H9 (cell line): ENCODE results near the gene AKR1E2. TPM values are rescaled to one million over a fixed set of nuclear protein-coding genes. Genes with fewer than 3 reads are reported as not detected.

ENCODE experiments used
- DNase-seq: peaks from one replicate; pipeline ENCODE4 v3.0.0-alpha.2; 2017
- H2AFZ ChIP-seq: one replicate; pipeline ENCODE4 v1.6.1; 2013; ENCODE audit warnings: mild to moderate bottlenecking, low read length, control low read depth, moderate library complexity
- H2AK5ac ChIP-seq: 2 replicates; pipeline ENCODE4 v1.6.1; 2013; ENCODE audit warnings: low read length, control low read depth, mixed read lengths; ENCODE audit not compliant: insufficient read length
- H2BK120ac ChIP-seq: one replicate; pipeline ENCODE4 v1.6.1; 2013; ENCODE audit warnings: low read depth, mild to moderate bottlenecking, low read length, control low read depth, inconsistent platforms; ENCODE audit not compliant: poor library complexity, severe bottlenecking
- H2BK12ac ChIP-seq: 2 replicates; pipeline ENCODE4 v1.6.1; 2013; ENCODE audit warnings: low read length, control low read depth, mixed read lengths, low read depth; ENCODE audit not compliant: insufficient read length
- H2BK15ac ChIP-seq: 2 replicates; pipeline ENCODE4 v1.6.1; 2013; ENCODE audit warnings: low read depth, low read length, control low read depth
- H2BK20ac ChIP-seq: one replicate; pipeline ENCODE4 v1.6.1; 2013; ENCODE audit warnings: low read depth, mild to moderate bottlenecking, low read length, control low read depth, inconsistent platforms; ENCODE audit not compliant: poor library complexity, severe bottlenecking
- H2BK5ac ChIP-seq: 2 replicates; pipeline ENCODE4 v1.6.1; 2013; ENCODE audit warnings: low read length, control low read depth, mixed read lengths; ENCODE audit not compliant: insufficient read length
- H3K14ac ChIP-seq: 2 replicates; pipeline ENCODE4 v1.6.1; 2013; ENCODE audit warnings: low read length, control low read depth; ENCODE audit not compliant: insufficient read depth
- H3K18ac ChIP-seq: 2 replicates; pipeline ENCODE4 v1.6.1; 2013; ENCODE audit warnings: low read depth, mild to moderate bottlenecking, mixed read lengths, low read length, control low read depth; ENCODE audit not compliant: insufficient read length
- H3K23ac ChIP-seq: 2 replicates; pipeline ENCODE4 v1.6.1; 2013; ENCODE audit warnings: low read length, control low read depth, mixed read lengths, low read depth; ENCODE audit not compliant: insufficient read length
- H3K23me2 ChIP-seq: 2 replicates; pipeline ENCODE4 v1.6.1; 2013; ENCODE audit warnings: low read depth, mild to moderate bottlenecking, mixed read lengths, low read length, control low read depth; ENCODE audit not compliant: insufficient read length, poor library complexity, severe bottlenecking
- H3K27ac ChIP-seq: 2 replicates; pipeline ENCODE4 v1.5.1; 2013; ENCODE audit warnings: low read length, control low read depth, mixed read lengths, low read depth; ENCODE audit not compliant: insufficient read length
- H3K27me3 ChIP-seq: 2 replicates; pipeline ENCODE4 v1.6.1; 2013; ENCODE audit warnings: low read length, control low read depth, inconsistent platforms; ENCODE audit not compliant: insufficient read depth
- H3K4ac ChIP-seq: 2 replicates; pipeline ENCODE4 v1.6.1; 2013; ENCODE audit warnings: low read depth, mild to moderate bottlenecking, control low read depth, inconsistent platforms, low read length, moderate library complexity
- H3K4me1 ChIP-seq: 2 replicates; pipeline ENCODE4 v1.6.1; 2013; ENCODE audit warnings: low read length, control low read depth, inconsistent platforms; ENCODE audit not compliant: insufficient read depth
- H3K4me2 ChIP-seq: 2 replicates; pipeline ENCODE4 v1.6.1; 2013; ENCODE audit warnings: low read length, control low read depth, mixed read lengths; ENCODE audit not compliant: insufficient read length, insufficient read depth
- H3K56ac ChIP-seq: 2 replicates; pipeline ENCODE4 v1.6.1; 2013; ENCODE audit warnings: low read depth, mild to moderate bottlenecking, mixed read lengths, low read length, control low read depth; ENCODE audit not compliant: insufficient read length
- H3K79me1 ChIP-seq: 2 replicates; pipeline ENCODE4 v1.6.1; 2013; ENCODE audit warnings: low read depth, mild to moderate bottlenecking, moderate library complexity, low read length, control low read depth, inconsistent platforms; ENCODE audit not compliant: insufficient read depth, poor library complexity, severe bottlenecking
- H3K79me2 ChIP-seq: 2 replicates; pipeline ENCODE4 v1.6.1; 2013; ENCODE audit warnings: low read length, control low read depth, inconsistent platforms; ENCODE audit not compliant: insufficient read depth
- H3K9ac ChIP-seq: 2 replicates; pipeline ENCODE4 v1.6.1; 2013; ENCODE audit warnings: low read length, control low read depth, mixed read lengths; ENCODE audit not compliant: insufficient read length; ENCODE audit errors: extremely low read depth
- H3K9me3 ChIP-seq: one replicate; pipeline ENCODE4 v1.6.1; 2013; ENCODE audit warnings: low read depth, low read length, inconsistent platforms; ENCODE audit not compliant: control insufficient read depth
- H3T11ph ChIP-seq: one replicate; pipeline ENCODE4 v1.6.1; 2013; ENCODE audit warnings: mild to moderate bottlenecking, low read length, control low read depth, inconsistent platforms
- H4K20me1 ChIP-seq: one replicate; pipeline ENCODE4 v1.6.1; 2013; ENCODE audit not compliant: control insufficient read depth, insufficient read length, insufficient read depth
- H4K5ac ChIP-seq: 2 replicates; pipeline ENCODE4 v1.6.1; 2013; ENCODE audit warnings: low read depth, mild to moderate bottlenecking, mixed read lengths, low read length, control low read depth; ENCODE audit not compliant: insufficient read length
- H4K8ac ChIP-seq: replicated peaks from 2 replicates; pipeline ENCODE4 v1.6.1; 2013; ENCODE audit warnings: low read length, control low read depth, mixed read lengths, low read depth; ENCODE audit not compliant: insufficient read length
- H4K91ac ChIP-seq: 2 replicates; pipeline ENCODE4 v1.6.1; 2013; ENCODE audit warnings: low read depth, mild to moderate bottlenecking, moderate library complexity, mixed read lengths, low read length, control low read depth; ENCODE audit not compliant: insufficient read length
- H3K27ac Mint-ChIP-seq, 3 experiments: 2 replicates in 2 of 3; 3 replicates in 1 of 3; pipeline ENCODE4 v1.8.0; 2020 to 2021; ENCODE audit warnings: mixed read lengths in 3 of 3, mild to moderate bottlenecking in 1 of 3, moderate library complexity in 1 of 3
- H3K27me3 Mint-ChIP-seq: 2 replicates; pipeline ENCODE4 v1.8.0; 2021; ENCODE audit warnings: low read depth, mild to moderate bottlenecking, moderate library complexity, mixed read lengths
- H3K36me3 Mint-ChIP-seq, 3 experiments: 2 replicates in 2 of 3; 3 replicates in 1 of 3; pipeline ENCODE4 v1.8.0; 2020 to 2021; ENCODE audit warnings: low read depth in 3 of 3, mixed read lengths in 3 of 3; ENCODE audit not compliant: insufficient read depth in 1 of 3
- H3K4me1 Mint-ChIP-seq, 2 experiments: 2 replicates each; pipeline ENCODE4 v1.8.0; 2020; ENCODE audit warnings: mixed read lengths in 2 of 2
- H3K4me3 Mint-ChIP-seq, 2 experiments: 2 replicates in 1 of 2; 3 replicates in 1 of 2; pipeline ENCODE4 v1.8.0; 2020 to 2021; ENCODE audit warnings: mild to moderate bottlenecking in 2 of 2, mixed read lengths in 2 of 2, moderate library complexity in 1 of 2
- H3K9me3 Mint-ChIP-seq, 2 experiments: 2 replicates in 1 of 2; 3 replicates in 1 of 2; pipeline ENCODE4 v1.8.0; 2020; ENCODE audit warnings: mild to moderate bottlenecking in 2 of 2, mixed read lengths in 2 of 2, moderate library complexity in 1 of 2
- WGBS: extraction: QIAGEN DNeasy Blood & Tissue Kit; methylation state at CpG from one replicate; pipeline ENCODE4 v1.1.7; 2013; ENCODE audit warnings: missing lambda C conversion rate, low lambda C conversion rate, mixed read lengths; ENCODE audit not compliant: insufficient read length; ENCODE audit errors: extremely low coverage; 5-methylcytosine and 5-hydroxymethylcytosine counted together
- total RNA-seq: library from RNA; stranded (reverse); gene quantifications from 2 replicates; pipeline ENCODE4 v1.2.1, GENCODE V29; 2021
- TF ChIP-seq, protein P1 (sequence below): fragments of 200-600 bp; sonication (generic); conservative IDR thresholded peaks from 3 replicates; pipeline ENCODE4 v1.8.0; 2021; ENCODE audit warnings: antibody characterized with exemption, mild to moderate bottlenecking

Gene AKR1E2
- total RNA-seq, 1 experiment from 2014 or later: 2.2 TPM

GRCh38 chr10:4844864-4845263 lies 18.9 kb downstream of the AKR1E2 start:
- no peak overlapping the region for H3T11ph ChIP-seq
- H3K4me1 Mint-ChIP-seq: peaks cover 4 to 5% of the 10 kb centered on the region in 2 experiments
- no peak overlapping the region for H2BK15ac ChIP-seq
- H2BK120ac ChIP-seq: no peak overlapping the region
- H2AFZ ChIP-seq: no peak overlapping the region
- H3K9ac ChIP-seq: no peak overlapping the region
- no peak overlapping the region for H3K4me3 Mint-ChIP-seq
- no peaks in the 10 kb centered on the region for H3K27me3 ChIP-seq
- H3K56ac ChIP-seq: no peak overlapping the region
- no peak overlapping the region for H4K91ac ChIP-seq
- no CpG with 5 or more reads among the region's 25 CpGs for WGBS
- H3K23ac ChIP-seq: no peak overlapping the region
- H3K79me2 ChIP-seq: no peaks in the 10 kb centered on the region
- no peak overlapping the region for H3K27ac Mint-ChIP-seq
- H3K27me3 Mint-ChIP-seq: peaks cover 1% of the 10 kb centered on the region
- H3K36me3 Mint-ChIP-seq: peaks cover 9 to 20% (median 18%) of the 10 kb centered on the region in 3 experiments
- H3K4me1 ChIP-seq: no peaks in the 10 kb centered on the region
- H3K14ac ChIP-seq: no peak overlapping the region
- H4K20me1 ChIP-seq: no peaks in the 10 kb centered on the region
- no peak overlapping the region for H3K4ac ChIP-seq
- TF ChIP-seq, protein P1, sequence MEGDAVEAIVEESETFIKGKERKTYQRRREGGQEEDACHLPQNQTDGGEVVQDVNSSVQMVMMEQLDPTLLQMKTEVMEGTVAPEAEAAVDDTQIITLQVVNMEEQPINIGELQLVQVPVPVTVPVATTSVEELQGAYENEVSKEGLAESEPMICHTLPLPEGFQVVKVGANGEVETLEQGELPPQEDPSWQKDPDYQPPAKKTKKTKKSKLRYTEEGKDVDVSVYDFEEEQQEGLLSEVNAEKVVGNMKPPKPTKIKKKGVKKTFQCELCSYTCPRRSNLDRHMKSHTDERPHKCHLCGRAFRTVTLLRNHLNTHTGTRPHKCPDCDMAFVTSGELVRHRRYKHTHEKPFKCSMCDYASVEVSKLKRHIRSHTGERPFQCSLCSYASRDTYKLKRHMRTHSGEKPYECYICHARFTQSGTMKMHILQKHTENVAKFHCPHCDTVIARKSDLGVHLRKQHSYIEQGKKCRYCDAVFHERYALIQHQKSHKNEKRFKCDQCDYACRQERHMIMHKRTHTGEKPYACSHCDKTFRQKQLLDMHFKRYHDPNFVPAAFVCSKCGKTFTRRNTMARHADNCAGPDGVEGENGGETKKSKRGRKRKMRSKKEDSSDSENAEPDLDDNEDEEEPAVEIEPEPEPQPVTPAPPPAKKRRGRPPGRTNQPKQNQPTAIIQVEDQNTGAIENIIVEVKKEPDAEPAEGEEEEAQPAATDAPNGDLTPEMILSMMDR: no peak
- H2BK20ac ChIP-seq: no peak overlapping the region
- no peak overlapping the region for H2AK5ac ChIP-seq
- H3K4me2 ChIP-seq: no peak overlapping the region
- no peak for DNase-seq
- no peaks in the 10 kb centered on the region for H3K79me1 ChIP-seq
- H2BK12ac ChIP-seq: no peak overlapping the region
- H3K27ac ChIP-seq: no peak overlapping the region
- no peak overlapping the region for H3K18ac ChIP-seq
- no peaks in the 10 kb centered on the region for H3K9me3 ChIP-seq
- H3K9me3 Mint-ChIP-seq: peaks cover 6 to 60% of the 10 kb centered on the region in 2 experiments; a peak in 3 of 5 replicates
- H2BK5ac ChIP-seq: no peak overlapping the region
- no peaks in the 10 kb centered on the region for H3K23me2 ChIP-seq
- H4K8ac ChIP-seq: no peak overlapping the region
- no peak overlapping the region for H4K5ac ChIP-seq
